Measurements from ENCODE around the gene CFAP69. TPM values are rescaled to one million over a fixed set of nuclear protein-coding genes. Genes with fewer than 3 reads are reported as not detected.

Gene CFAP69
- total and polyA plus RNA-seq, 10 of the 15 experiments (the other 5 are each of a cell fraction or from before 2014, with no cell fraction given) = 0.11 to 3.1 (median 0.48) TPM; not detected in 1

DNA sequence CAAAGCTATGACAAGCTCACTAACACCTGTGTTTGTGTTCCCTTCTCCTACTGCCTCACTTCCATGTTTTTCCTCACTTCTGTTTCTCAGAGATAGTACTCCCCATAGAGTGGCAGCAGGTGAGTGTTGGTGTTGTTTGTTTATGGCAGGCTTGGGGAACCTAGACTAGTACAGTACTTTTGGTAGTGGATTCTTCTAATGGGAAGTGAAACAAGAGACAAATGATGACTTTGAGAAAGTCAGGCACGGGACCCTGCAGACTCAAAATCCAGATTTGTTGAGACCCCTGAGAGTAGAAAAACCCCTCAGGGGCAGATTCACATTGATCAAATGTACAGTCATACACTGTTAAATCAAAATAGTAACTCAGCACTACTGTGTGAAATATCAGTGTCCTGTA lies 6.4 kb upstream of the CFAP69 start:
- in situ Hi-C loops (cut with MboI) (no loop called here), intact Hi-C loops (cut with micrococcal nuclease; ENCODE audit: unreplicated experiment) (no loop called here)
- DNase-seq (ENCODE audit: low read depth, low spot score) = no peak
- no peak overlapping the region for H3K27ac ChIP-seq (ENCODE audit: control insufficient read depth, insufficient read depth)
- H3K9me3 ChIP-seq (replicated peaks; ENCODE audit: control insufficient read depth, insufficient read depth, low read length) = no peaks in the 10 kb centered on the region
- no peaks in the 10 kb centered on the region for H3K79me2 ChIP-seq (ENCODE audit: control insufficient read depth, insufficient read depth, low read length)
- no peaks in the 10 kb centered on the region for H3K27me3 ChIP-seq (replicated peaks in 1 of 2; ENCODE audit: control insufficient read depth in 2 of 2, insufficient read depth in 2 of 2, low read length in 1 of 2)
- RAD21 ChIA-PET (ENCODE audit: unreplicated experiment) = interaction anchor here (0.9 to 2.7 kb wide), 8 partner anchors 10 to 27 kb away, joined by 3 to 12 read pairs (median 4); partner anchors contain the start of gene STEAP2
- no peak overlapping the region for H3K9ac ChIP-seq (ENCODE audit: control insufficient read depth, insufficient read depth, low read length)
- H3K4me2 ChIP-seq (ENCODE audit: control insufficient read depth, insufficient read depth) = no peak overlapping the region
- WGBS (ENCODE audit: insufficient coverage, insufficient replicate concordance, low lambda C conversion rate, missing lambda C conversion rate) = 42% methylated on average over 1 of the region's 1 CpG
- no peak for FAIRE-seq
- peak; percentile 49 for ATAC-seq
- CTCF ChIA-PET = interaction anchor here (0.8 to 1.5 kb wide), 3 partner anchors 13 to 74 kb away, joined by 3 to 5 read pairs (median 4); no protein-coding TSS in a partner anchor
- H3K4me3 ChIP-seq = no peak overlapping the region
- no peak overlapping the region for H2AFZ ChIP-seq (ENCODE audit: control insufficient read depth, low read depth, low read length)
- no peaks in the 10 kb centered on the region for H4K20me1 ChIP-seq (ENCODE audit: control insufficient read depth, insufficient read depth)
- BruUV-seq (replicated peaks) = no TSS peak
- POLR2A ChIA-PET = interaction anchor here (1.0 to 2.8 kb wide), 5 partner anchors 11 to 28 kb away, joined by 3 to 13 read pairs (median 3); no protein-coding TSS in a partner anchor
- no peaks in the 10 kb centered on the region for H3K36me3 ChIP-seq (ENCODE audit: control insufficient read depth in 2 of 2, insufficient read depth in 2 of 2, low read length in 1 of 2)
- no peaks in the 10 kb centered on the region for H3K4me1 ChIP-seq (ENCODE audit: control insufficient read depth, insufficient read depth, low read length)
- SMC1A ChIA-PET (ENCODE audit: uncharacterized antibody, unreplicated experiment) = interaction anchor here (0.9 to 3.9 kb wide), 9 partner anchors 9 to 66 kb away, joined by 3 to 34 read pairs (median 5); partner anchors contain the start of gene STEAP2
- no peak for TF ChIP-seq CBX5 (IDR thresholded peaks at IDR 0.05; ENCODE audit: low read depth)
- no peak for TF ChIP-seq RB1 (IDR thresholded peaks at IDR 0.05; ENCODE audit: borderline replicate concordance)
- peak; percentile 78 for TF ChIP-seq MEF2B (IDR thresholded peaks at IDR 0.05; ENCODE audit: partially characterized antibody, poor library complexity, severe bottlenecking)
- 0 out of 2 replicates have a peak, but pooled peaks have one; percentile 19 for TF ChIP-seq HDGF (IDR thresholded peaks at IDR 0.05)
- TF ChIP-seq BCL11A (IDR thresholded peaks at IDR 0.05; ENCODE audit: low read depth, low read length) = no peak
- TF ChIP-seq POLR2A (IDR thresholded peaks at IDR 0.05; ENCODE audit: low read depth, low read length) = no peak
- TF ChIP-seq ZNF207 (IDR thresholded peaks at IDR 0.05; ENCODE audit: borderline replicate concordance) = no peak
- TF ChIP-seq, protein P1, sequence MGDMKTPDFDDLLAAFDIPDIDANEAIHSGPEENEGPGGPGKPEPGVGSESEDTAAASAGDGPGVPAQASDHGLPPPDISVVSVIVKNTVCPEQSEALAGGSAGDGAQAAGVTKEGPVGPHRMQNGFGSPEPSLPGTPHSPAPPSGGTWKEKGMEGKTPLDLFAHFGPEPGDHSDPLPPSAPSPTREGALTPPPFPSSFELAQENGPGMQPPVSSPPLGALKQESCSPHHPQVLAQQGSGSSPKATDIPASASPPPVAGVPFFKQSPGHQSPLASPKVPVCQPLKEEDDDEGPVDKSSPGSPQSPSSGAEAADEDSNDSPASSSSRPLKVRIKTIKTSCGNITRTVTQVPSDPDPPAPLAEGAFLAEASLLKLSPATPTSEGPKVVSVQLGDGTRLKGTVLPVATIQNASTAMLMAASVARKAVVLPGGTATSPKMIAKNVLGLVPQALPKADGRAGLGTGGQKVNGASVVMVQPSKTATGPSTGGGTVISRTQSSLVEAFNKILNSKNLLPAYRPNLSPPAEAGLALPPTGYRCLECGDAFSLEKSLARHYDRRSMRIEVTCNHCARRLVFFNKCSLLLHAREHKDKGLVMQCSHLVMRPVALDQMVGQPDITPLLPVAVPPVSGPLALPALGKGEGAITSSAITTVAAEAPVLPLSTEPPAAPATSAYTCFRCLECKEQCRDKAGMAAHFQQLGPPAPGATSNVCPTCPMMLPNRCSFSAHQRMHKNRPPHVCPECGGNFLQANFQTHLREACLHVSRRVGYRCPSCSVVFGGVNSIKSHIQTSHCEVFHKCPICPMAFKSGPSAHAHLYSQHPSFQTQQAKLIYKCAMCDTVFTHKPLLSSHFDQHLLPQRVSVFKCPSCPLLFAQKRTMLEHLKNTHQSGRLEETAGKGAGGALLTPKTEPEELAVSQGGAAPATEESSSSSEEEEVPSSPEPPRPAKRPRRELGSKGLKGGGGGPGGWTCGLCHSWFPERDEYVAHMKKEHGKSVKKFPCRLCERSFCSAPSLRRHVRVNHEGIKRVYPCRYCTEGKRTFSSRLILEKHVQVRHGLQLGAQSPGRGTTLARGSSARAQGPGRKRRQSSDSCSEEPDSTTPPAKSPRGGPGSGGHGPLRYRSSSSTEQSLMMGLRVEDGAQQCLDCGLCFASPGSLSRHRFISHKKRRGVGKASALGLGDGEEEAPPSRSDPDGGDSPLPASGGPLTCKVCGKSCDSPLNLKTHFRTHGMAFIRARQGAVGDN (IDR thresholded peaks at IDR 0.05) = 0 out of 2 replicates have a peak, but pooled peaks have one; percentile 4
- peak; percentile 41; the same call in 1 of the 2 replicates for TF ChIP-seq MTA2 (IDR thresholded peaks at IDR 0.05; ENCODE audit: low read depth)
- TF ChIP-seq BHLHE40 (IDR thresholded peaks at IDR 0.05; ENCODE audit: borderline replicate concordance in 1 of 2, low read depth in 2 of 2, low read length in 1 of 2) = peak; percentile 82 to 92
- TF ChIP-seq PAX5 (IDR thresholded peaks at IDR 0.05; ENCODE audit: borderline replicate concordance, low read depth, low read length) = no peak
- TF ChIP-seq TBL1XR1 (IDR thresholded peaks at IDR 0.05; ENCODE audit: low read depth, low read length) = no peak
- TF ChIP-seq, protein P2, sequence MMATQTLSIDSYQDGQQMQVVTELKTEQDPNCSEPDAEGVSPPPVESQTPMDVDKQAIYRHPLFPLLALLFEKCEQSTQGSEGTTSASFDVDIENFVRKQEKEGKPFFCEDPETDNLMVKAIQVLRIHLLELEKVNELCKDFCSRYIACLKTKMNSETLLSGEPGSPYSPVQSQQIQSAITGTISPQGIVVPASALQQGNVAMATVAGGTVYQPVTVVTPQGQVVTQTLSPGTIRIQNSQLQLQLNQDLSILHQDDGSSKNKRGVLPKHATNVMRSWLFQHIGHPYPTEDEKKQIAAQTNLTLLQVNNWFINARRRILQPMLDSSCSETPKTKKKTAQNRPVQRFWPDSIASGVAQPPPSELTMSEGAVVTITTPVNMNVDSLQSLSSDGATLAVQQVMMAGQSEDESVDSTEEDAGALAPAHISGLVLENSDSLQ (IDR thresholded peaks at IDR 0.05) = no peak
- TF ChIP-seq YY1 (IDR thresholded peaks at IDR 0.05; ENCODE audit: low read depth, low read length) = no peak
- peak; percentile 43 for TF ChIP-seq IKZF1 (conservative IDR thresholded peaks at IDR 0.05)
- TF ChIP-seq IRF5 (IDR thresholded peaks at IDR 0.05; ENCODE audit: borderline replicate concordance) = no peak
- TF ChIP-seq FOXM1 (IDR thresholded peaks at IDR 0.05; ENCODE audit: low read depth, low read length) = no peak

Data from GM12878 (cell line).